MCF 10A (cell line): Measurements from ENCODE around the gene SLC35F4. TPM values are rescaled to one million over a fixed set of nuclear protein-coding genes. Genes with fewer than 3 reads are reported as not detected.

Source experiments
- BruUV-seq: library from RNA; stranded (reverse); fragments of 400-500 nt; replicated peaks from 2 replicates; lab custom pipeline; 2021; lab: Mats Ljungman, UMichigan
- CTCF ChIA-PET: fragments of 300-600 bp; sonication (Branson Sonifier 250); formaldehyde crosslinking; extraction: SDS; loops from one replicate; lab custom pipeline; 2021; ENCODE audit warnings: antibody characterized with exemption, inconsistent platforms; lab: Yijun Ruan, JAX
- POLR2A ChIA-PET: fragments of 300-600, 350-650 bp; sonication (Branson Sonifier 250); formaldehyde crosslinking; extraction: SDS; loops from one replicate; lab custom pipeline; 2020; ENCODE audit warnings: antibody characterized with exemption, inconsistent platforms; lab: Yijun Ruan, JAX
- DNase-seq: peaks from one replicate; pipeline ENCODE4 v3.0.0-alpha.2; 2018; ENCODE audit not compliant: unreplicated experiment
- H3K27ac Mint-ChIP-seq: one replicate; pipeline ENCODE4 v1.8.0; 2022; ENCODE audit warnings: mild to moderate bottlenecking, low read depth, mixed read lengths; ENCODE audit not compliant: unreplicated experiment
- H3K27me3 Mint-ChIP-seq: one replicate; pipeline ENCODE4 v1.8.0; 2022; ENCODE audit warnings: mixed read lengths; ENCODE audit not compliant: insufficient read depth, unreplicated experiment
- H3K36me3 Mint-ChIP-seq: one replicate; pipeline ENCODE4 v1.8.0; 2022; ENCODE audit warnings: mild to moderate bottlenecking, moderate library complexity, mixed read lengths; ENCODE audit not compliant: insufficient read depth, unreplicated experiment
- H3K4me1 Mint-ChIP-seq: one replicate; pipeline ENCODE4 v1.8.0; 2022; ENCODE audit warnings: mixed read lengths; ENCODE audit not compliant: insufficient read depth, unreplicated experiment
- H3K4me3 Mint-ChIP-seq: one replicate; pipeline ENCODE4 v1.8.0; 2022; ENCODE audit warnings: mild to moderate bottlenecking, moderate library complexity, mixed read lengths; ENCODE audit not compliant: unreplicated experiment
- H3K9me3 Mint-ChIP-seq: one replicate; pipeline ENCODE4 v1.8.0; 2022; ENCODE audit warnings: mixed read lengths; ENCODE audit not compliant: unreplicated experiment
- intact Hi-C: fragments of 100-400 bp; cut with micrococcal nuclease; formaldehyde crosslinking; loops from 2 replicates; pipeline ENCODE4 v1.14.1; 2022
- total RNA-seq: library from RNA; stranded (reverse); gene quantifications from 2 replicates; pipeline ENCODE4 v1.2.3, GENCODE V29; 2022
- TF ChIP-seq, protein P1 (sequence below): fragments of 200-600 bp; IDR thresholded peaks from one replicate; pipeline ENCODE4 v1.8.0; 2022; ENCODE audit warnings: antibody characterized with exemption, mild to moderate bottlenecking; ENCODE audit not compliant: unreplicated experiment

SLC35F4 gene
- total RNA-seq, 1 experiment from 2014 or later = not detected

DNA sequence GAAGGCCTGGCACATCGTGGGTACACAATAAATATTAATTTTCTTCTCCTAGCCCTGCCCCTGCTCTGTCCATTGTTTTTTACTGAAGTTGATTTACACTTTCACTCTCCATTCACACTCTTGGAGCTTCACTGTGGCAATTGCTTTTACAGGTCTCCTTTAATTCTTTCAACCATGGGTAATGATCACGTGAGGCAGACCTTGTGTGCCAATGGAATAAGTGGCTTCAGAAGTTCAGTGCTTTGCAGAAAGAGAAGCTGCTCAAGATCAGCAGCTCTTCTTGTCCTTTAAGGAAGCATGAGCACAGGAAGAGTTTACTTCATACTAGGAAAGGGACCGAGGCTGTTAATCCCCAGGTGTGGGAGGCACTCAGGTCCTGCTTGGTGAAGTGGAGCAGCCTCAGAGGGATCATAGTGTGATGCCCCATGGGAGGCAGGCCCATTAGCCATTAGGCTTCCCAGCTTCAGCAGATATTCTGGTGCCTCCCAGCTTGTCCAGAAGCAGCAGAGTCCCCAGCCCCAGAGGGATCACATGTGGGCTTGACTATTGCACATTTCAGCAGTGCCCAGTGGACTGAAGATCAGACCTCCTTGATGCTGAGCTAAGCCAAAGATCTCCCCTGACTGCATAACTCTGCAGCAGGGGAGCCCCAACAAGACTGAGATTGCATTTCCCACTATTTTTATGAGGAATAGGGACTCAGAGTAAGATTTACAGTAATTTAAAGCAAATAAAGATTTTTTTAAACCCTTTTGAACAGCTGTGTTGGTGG is 5.0 kb upstream of the SLC35F4 start:
- no peak overlapping the region for H3K27ac Mint-ChIP-seq
- no peaks in the 10 kb centered on the region for H3K27me3 Mint-ChIP-seq
- no peak for DNase-seq
- H3K4me1 Mint-ChIP-seq = peaks cover 6% of the 10 kb centered on the region
- POLR2A ChIA-PET = interaction anchor here (0.7 to 1.6 kb wide), 5 partner anchors 15 to 383 kb away, joined by 3 to 4 read pairs (median 3); no protein-coding TSS in a partner anchor
- H3K36me3 Mint-ChIP-seq = no peaks in the 10 kb centered on the region
- H3K9me3 Mint-ChIP-seq = no peaks in the 10 kb centered on the region
- no peak overlapping the region for H3K4me3 Mint-ChIP-seq
- TF ChIP-seq, protein P1, sequence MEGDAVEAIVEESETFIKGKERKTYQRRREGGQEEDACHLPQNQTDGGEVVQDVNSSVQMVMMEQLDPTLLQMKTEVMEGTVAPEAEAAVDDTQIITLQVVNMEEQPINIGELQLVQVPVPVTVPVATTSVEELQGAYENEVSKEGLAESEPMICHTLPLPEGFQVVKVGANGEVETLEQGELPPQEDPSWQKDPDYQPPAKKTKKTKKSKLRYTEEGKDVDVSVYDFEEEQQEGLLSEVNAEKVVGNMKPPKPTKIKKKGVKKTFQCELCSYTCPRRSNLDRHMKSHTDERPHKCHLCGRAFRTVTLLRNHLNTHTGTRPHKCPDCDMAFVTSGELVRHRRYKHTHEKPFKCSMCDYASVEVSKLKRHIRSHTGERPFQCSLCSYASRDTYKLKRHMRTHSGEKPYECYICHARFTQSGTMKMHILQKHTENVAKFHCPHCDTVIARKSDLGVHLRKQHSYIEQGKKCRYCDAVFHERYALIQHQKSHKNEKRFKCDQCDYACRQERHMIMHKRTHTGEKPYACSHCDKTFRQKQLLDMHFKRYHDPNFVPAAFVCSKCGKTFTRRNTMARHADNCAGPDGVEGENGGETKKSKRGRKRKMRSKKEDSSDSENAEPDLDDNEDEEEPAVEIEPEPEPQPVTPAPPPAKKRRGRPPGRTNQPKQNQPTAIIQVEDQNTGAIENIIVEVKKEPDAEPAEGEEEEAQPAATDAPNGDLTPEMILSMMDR = no peak
- CTCF ChIA-PET = interaction anchor here (0.6 to 4.9 kb wide), 24 partner anchors 12 to 559 kb away, joined by 3 to 77 read pairs (median 5); no protein-coding TSS in a partner anchor
- intact Hi-C loops = loop anchor here (1.0 to 5.0 kb wide), 6 partner anchors 36 to 384 kb away; no protein-coding TSS in a partner anchor
- no TSS peak for BruUV-seq

DNA sequence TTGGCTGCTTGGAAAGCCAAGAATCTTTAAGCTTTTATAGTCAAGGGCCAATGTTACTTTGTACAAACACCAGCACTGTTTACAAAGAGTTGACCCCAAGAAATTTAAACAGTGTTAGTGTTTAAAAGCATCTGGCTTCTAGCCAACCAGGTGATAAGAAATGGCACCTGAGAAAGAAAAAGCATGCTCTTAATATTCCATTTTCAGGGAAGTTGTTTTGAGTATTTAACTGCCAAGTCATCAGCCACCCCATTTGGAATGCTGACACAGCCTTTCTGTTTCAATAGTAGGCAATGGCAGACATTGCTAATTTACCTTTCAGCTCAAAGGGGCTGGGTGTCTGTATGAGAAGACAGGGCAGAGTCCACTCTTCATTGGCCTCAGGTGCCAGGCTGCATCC is 3.7 kb upstream of the SLC35F4 start:
- TF ChIP-seq, protein P1 = no peak
- no TSS peak for BruUV-seq
- Mint-ChIP-seq H3K27ac (no peak overlapping the region), H3K4me3 (no peak overlapping the region), H3K9me3 (no peaks in the 10 kb centered on the region), H3K36me3 (no peaks in the 10 kb centered on the region), H3K27me3 (no peaks in the 10 kb centered on the region), H3K4me1 (peaks cover 6% of the 10 kb centered on the region)
- intact Hi-C loops = loop anchor here (2.0 to 5.0 kb wide), 4 partner anchors 35 to 383 kb away; no protein-coding TSS in a partner anchor
- no peak for DNase-seq
- POLR2A ChIA-PET = interaction anchor here (0.5 kb wide), 1 partner anchor 872 kb away, joined by 3 read pairs; no protein-coding TSS in a partner anchor
- CTCF ChIA-PET = interaction anchor here (2.1 to 4.9 kb wide), 3 partner anchors 11 to 185 kb away, joined by 5 to 77 read pairs (median 15); no protein-coding TSS in a partner anchor

DNA sequence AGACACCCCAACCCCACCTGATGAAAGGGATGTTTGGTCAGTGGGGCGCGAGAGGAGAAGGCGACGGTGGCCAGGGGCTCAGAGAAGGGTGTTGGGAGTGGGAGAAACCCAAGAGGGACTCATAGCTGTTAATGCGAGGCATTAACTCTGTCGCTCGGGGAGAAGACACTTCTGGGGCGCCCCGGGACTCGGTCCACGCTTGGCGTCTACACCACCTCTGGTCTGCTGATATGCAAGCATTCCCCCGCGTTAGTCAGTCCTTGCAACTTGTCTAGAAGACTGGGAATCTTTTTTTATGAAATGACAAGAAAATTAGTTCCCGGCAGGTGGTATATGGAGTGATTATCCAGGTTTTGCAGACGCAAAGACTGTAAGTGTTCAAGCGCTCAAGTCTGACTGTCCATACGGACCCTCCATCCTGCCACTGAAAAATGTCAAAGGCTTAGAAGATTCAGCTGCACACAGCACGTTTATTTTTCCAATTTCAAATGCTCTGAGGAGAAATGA is 360 bp upstream of the SLC35F4 start:
- Mint-ChIP-seq H3K27me3 (no peaks in the 10 kb centered on the region), H3K36me3 (no peaks in the 10 kb centered on the region), H3K4me1 (peaks cover 6% of the 10 kb centered on the region), H3K4me3 (no peak overlapping the region), H3K9me3 (no peaks in the 10 kb centered on the region), H3K27ac (no peak overlapping the region)
- DNase-seq = no peak
- no TSS peak for BruUV-seq
- ChIA-PET CTCF (interaction anchor here (1.0 to 1.4 kb wide), 2 partner anchors 20 to 174 kb away, joined by 3 to 6 read pairs; no protein-coding TSS in a partner anchor), POLR2A (no interaction called here)
- intact Hi-C loops = no loop called here
- TF ChIP-seq, protein P1 = no peak

DNA sequence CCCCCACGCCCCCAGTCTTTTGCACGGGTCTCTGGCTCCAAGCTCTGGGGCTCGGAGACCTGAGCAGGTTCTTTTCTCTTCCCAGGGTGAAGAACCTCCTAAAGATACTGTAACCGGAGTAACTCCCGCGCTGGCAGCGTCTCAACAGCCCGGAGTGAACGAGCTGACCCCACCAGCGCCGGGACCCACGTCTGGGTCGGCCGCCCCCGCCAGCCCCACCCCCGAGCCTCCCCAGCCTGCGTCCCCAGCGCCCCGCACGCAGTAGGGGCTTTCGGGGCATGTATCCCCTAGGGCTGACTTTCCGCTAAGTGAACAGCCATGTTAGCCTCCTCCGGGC is 858 bp downstream of the SLC35F4 start:
- peaks cover 3% of the 10 kb centered on the region for H3K4me1 Mint-ChIP-seq
- intact Hi-C loops = no loop called here
- H3K36me3 Mint-ChIP-seq = no peaks in the 10 kb centered on the region
- H3K27ac Mint-ChIP-seq = no peak overlapping the region
- no TSS peak for BruUV-seq
- ChIA-PET POLR2A (interaction anchor here (0.6 kb wide), 1 partner anchor 111 kb away, joined by 3 read pairs; no protein-coding TSS in a partner anchor), CTCF (interaction anchor here (0.6 to 1.3 kb wide), 2 partner anchors 9 to 20 kb away, joined by 4 to 5 read pairs; no protein-coding TSS in a partner anchor)
- no peaks in the 10 kb centered on the region for H3K9me3 Mint-ChIP-seq
- TF ChIP-seq, protein P1 = no peak
- H3K4me3 Mint-ChIP-seq = no peak overlapping the region
- no peak for DNase-seq
- H3K27me3 Mint-ChIP-seq = no peaks in the 10 kb centered on the region
